Lower leg skin (tissue), 4 donors: ENCODE data around the gene KMT2E. TPM values are rescaled to one million over a fixed set of nuclear protein-coding genes. Genes with fewer than 3 reads are reported as not detected.
"Not testable (repeated sequence)": the region's sequence is repeated elsewhere in the genome, so short reads cannot be mapped to it uniquely, and the experiment has no call there.

Experiments used
- DNase-seq, 2 donors: peaks; one replicate each; pipeline ENCODE4 v3.0.0-alpha.2; 2019; ENCODE audit warnings: low spot score in 2 of 2
- H3K4me3 ChIP-seq: fragments of 200-600 bp; sonication (generic); 2 replicates; pipeline ENCODE4 v1.5.1; 2017; ENCODE audit warnings: mild to moderate bottlenecking, low read depth; ENCODE audit not compliant: poor library complexity, severe bottlenecking
- POLR2A ChIP-seq, 2 donors: fragments of 450-650 bp; IDR thresholded peaks; one replicate each; pipeline ENCODE4 v1.6.1; 2016 to 2017; ENCODE audit warnings: antibody characterized with exemption in 2 of 2, mild to moderate bottlenecking in 1 of 2, moderate library complexity in 1 of 2
- WGBS, 2 donors: methylation state at CpG; one replicate each; pipeline ENCODE4 v1.1.5; 2018; 5-methylcytosine and 5-hydroxymethylcytosine counted together
- intact Hi-C: fragments of 100-400 bp; cut with DNase I; formaldehyde crosslinking; loops from one replicate; pipeline ENCODE4 v1.15.0; 2023; ENCODE audit warnings: low total_unique reads
- total RNA-seq, 4 donors: library from RNA; depleted of rRNA; stranded (reverse); fragments of >200 nt; gene quantifications; one replicate each; pipeline ENCODE4 v1.1.0, GENCODE V29; 2016
- TF ChIP-seq, protein P1 (sequence below), 3 donors: fragments of 450-650 bp; IDR thresholded peaks; one replicate each; pipeline ENCODE4 v1.5.1; 2016; ENCODE audit warnings: antibody characterized with exemption in 3 of 3, mild to moderate bottlenecking in 3 of 3, moderate library complexity in 2 of 3

KMT2E gene
- total RNA-seq, 4 donors from 2014 or later = 86.4 to 130 (median 114) TPM

DNA sequence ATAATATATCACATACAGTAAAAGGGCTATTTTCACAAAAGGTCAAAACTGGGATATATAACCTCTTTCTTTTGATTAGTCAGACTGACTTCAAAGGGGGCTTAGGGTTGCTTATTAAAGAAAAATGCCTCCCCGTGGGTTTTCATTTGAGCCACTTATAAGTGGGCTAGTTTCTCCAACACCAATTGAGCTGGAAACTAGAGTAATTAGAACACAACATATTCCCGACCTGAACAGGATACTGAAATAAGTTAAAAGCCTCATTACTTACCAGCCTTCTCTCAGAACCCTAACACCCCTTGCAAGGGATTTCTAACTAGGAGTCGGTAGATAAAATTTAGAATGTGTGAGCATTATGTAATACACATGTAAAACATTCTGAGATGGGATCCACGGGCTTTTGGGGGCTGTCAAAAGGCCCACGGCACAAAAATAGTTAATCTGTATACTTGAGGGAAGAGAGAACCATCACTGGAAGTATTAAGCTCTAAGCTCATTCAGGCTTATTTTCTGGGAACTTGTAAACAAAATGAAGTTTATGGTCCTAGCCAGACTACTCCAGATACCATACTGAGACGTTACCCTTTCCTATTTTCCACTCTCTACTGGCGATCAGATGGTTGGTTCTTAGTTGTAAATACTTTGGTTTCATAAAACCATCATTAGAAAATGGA, 29.3 kb upstream of the KMT2E start:
- H3K4me3 ChIP-seq = no peak overlapping the region
- TF ChIP-seq, protein P1, sequence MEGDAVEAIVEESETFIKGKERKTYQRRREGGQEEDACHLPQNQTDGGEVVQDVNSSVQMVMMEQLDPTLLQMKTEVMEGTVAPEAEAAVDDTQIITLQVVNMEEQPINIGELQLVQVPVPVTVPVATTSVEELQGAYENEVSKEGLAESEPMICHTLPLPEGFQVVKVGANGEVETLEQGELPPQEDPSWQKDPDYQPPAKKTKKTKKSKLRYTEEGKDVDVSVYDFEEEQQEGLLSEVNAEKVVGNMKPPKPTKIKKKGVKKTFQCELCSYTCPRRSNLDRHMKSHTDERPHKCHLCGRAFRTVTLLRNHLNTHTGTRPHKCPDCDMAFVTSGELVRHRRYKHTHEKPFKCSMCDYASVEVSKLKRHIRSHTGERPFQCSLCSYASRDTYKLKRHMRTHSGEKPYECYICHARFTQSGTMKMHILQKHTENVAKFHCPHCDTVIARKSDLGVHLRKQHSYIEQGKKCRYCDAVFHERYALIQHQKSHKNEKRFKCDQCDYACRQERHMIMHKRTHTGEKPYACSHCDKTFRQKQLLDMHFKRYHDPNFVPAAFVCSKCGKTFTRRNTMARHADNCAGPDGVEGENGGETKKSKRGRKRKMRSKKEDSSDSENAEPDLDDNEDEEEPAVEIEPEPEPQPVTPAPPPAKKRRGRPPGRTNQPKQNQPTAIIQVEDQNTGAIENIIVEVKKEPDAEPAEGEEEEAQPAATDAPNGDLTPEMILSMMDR (IDR thresholded peaks at IDR 0.05) = no peak
- TF ChIP-seq POLR2A (IDR thresholded peaks at IDR 0.05) = no peak
- 36% methylated on average over 7 of the region's 7 CpGs for WGBS, 2 donors
- intact Hi-C loops = no loop called here
- DNase-seq = no peak

DNA sequence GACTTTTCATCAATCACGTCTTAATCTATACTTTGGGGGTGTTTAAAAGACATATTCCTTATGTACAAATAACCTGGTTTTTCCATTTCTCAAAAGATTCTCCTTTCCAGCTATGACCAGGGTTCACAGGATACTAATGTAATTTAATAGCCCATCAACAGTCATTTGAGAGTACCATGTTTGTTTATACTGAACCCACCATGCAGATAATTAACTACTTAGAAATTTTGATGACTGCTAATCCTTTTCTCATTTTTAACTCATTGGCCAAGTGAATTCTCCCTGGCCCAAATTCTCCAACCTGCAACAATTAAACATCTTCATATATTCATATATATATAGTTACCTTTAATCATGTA, 28.8 kb upstream of the KMT2E start:
- no peak for TF ChIP-seq POLR2A (IDR thresholded peaks at IDR 0.05)
- TF ChIP-seq, protein P1 (IDR thresholded peaks at IDR 0.05) = no peak
- WGBS, 2 donors = 39 to 50% methylated on average over 1 of the region's 1 CpG
- DNase-seq = no peak
- intact Hi-C loops = no loop called here
- no peak overlapping the region for H3K4me3 ChIP-seq

DNA sequence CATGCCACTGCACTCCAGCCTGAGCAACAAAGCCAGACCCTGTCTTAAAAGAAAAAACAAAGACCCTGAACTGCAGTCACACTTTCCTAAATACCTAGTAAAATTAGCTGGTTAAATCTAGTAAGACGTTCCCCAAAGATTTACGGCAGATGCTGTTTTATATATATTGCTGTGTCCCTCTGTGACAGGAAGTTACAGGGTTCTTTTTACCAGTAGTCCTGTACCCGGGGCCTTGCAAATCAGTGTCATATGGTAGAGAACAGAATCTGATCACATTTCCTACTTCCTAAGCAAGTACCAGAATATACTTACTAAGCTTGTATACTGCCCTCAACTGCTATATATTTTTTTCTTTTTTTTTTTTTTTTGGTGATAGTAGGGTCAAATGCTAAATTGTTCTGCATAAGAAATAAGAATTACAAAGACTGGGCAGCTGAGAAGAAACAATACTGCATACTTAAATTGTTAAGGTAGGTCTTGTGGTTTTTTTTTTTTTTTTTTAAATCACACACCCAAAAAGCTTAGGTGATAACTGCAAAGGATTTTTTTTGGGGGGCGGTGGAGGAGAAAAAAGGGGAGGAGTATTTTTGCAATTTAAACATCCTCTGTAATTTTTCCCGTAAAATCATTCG, 27.3 kb upstream of the KMT2E start:
- H3K4me3 ChIP-seq = no peak overlapping the region
- intact Hi-C loops = no loop called here
- TF ChIP-seq, protein P1 (IDR thresholded peaks at IDR 0.05) = no peak
- no peak for TF ChIP-seq POLR2A (IDR thresholded peaks at IDR 0.05)
- 65 to 71% methylated on average over 6 of the region's 6 CpGs for WGBS, 2 donors
- no peak for DNase-seq

DNA sequence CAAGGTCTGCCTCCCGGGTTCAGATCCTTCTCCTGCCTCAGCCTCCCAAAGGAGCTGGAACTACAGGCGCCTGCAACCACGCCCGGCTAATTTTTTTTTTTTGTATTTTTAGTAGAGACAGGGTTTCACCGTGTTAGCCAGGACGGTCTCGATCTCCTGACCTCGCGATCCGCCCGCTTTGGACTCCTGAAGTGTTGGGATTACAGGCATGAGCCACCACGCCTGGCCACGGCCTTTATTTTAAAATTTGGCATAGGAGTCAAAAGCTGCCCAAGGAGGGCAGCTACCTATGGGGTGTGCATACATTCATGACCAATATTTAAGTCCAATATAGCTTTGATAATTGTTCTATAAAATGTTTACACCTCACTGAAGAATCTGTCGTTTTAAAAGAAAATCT, 26.6 kb upstream of the KMT2E start:
- WGBS, 2 donors = 82 to 87% methylated on average over 14 of the region's 14 CpGs
- DNase-seq, intact Hi-C loops, H3K4me3 ChIP-seq: not testable (repeated sequence)

DNA sequence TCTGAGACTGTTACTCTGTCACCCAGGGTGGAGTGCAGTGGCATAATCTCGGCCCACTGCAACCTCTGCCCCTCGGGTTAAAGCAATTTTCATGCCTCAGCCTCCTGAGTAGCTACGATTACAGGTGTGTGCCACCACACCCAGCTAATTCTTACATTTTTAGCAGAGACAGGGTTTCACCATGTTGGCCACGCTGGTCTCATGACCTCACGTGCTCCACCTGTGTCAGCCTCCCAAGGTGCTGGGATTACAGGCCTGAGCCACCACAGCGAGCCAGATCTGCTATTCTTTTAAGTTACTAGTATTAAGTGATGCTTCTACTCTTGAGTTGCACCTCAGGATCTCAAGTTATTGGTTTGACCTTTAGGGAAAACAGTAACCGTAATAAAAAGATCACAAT, 23.0 kb upstream of the KMT2E start:
- WGBS, 2 donors = 94 to 95% methylated on average over 7 of the region's 7 CpGs
- TF ChIP-seq, protein P1 (IDR thresholded peaks at IDR 0.05) = no peak
- TF ChIP-seq POLR2A (IDR thresholded peaks at IDR 0.05) = no peak

DNA sequence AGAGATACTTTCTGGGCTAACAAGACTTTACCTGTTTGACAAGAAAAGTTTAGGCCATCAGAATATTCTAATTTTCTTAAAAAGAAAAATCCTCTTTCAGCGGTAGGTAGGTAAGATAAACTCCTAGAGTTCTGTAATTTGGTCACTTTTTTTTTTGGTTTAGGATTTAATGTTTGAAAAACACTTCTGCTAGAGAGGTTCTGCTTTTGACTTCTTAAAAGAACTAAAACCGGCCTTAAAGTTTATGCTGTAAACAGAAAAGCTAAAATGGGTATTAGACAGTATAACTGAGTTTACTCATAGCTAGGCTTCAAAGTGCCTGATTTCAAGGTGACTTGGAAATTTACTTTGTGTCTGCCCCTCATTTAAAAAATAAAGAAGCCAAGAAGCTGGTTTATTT, 21.7 kb upstream of the KMT2E start:
- no peak for TF ChIP-seq POLR2A (IDR thresholded peaks at IDR 0.05)
- TF ChIP-seq, protein P1 (IDR thresholded peaks at IDR 0.05) = no peak
- intact Hi-C loops = no loop called here
- no peak for DNase-seq
- H3K4me3 ChIP-seq = no peak overlapping the region
- 90 to 91% methylated on average over 2 of the region's 2 CpGs for WGBS, 2 donors

More for the DNA sequence above, 23.0 kb upstream of the KMT2E start:
- H3K4me3 ChIP-seq = no peak overlapping the region
- intact Hi-C loops = no loop called here
- DNase-seq = no peak
